Transverse colon (tissue), 4 donors: ENCODE results near the gene PPP1R9A. TPM values are rescaled to one million over a fixed set of nuclear protein-coding genes. Genes with fewer than 3 reads are reported as not detected.

Source experiments
- DNase-seq: peaks from one replicate; pipeline ENCODE4 v3.0.0-alpha.2; 2019
- H3K27ac ChIP-seq, 4 donors: fragments of 200-600 bp; sonication (generic); 2 replicates each; pipeline ENCODE4 v1.5.1; 2016 to 2018; ENCODE audit warnings: inconsistent platforms in 4 of 4
- H3K27me3 ChIP-seq: fragments of 200-600 bp; sonication (generic); 2 replicates; pipeline ENCODE4 v1.5.1; 2017; ENCODE audit warnings: inconsistent platforms
- H3K36me3 ChIP-seq, 4 donors: fragments of 200-600 bp; sonication (generic); 2 replicates each; pipeline ENCODE4 v1.5.1; 2017 to 2019; ENCODE audit warnings: inconsistent platforms in 4 of 4
- H3K4me1 ChIP-seq, 4 donors: fragments of 200-600 bp; sonication (generic); 2 replicates each; pipeline ENCODE4 v1.5.1; 2017 to 2020; ENCODE audit warnings: inconsistent platforms in 4 of 4
- H3K4me3 ChIP-seq, 4 donors: fragments of 200-600 bp; sonication (generic); 1 replicate in 1 of 4; 2 replicates in 3 of 4; pipeline versions ENCODE4 v1.5.1 to v1.6.1; 2017 to 2019; ENCODE audit warnings: inconsistent platforms in 4 of 4
- H3K9me3 ChIP-seq, 2 donors: fragments of 200-600 bp; sonication (generic); 2 replicates each; pipeline ENCODE4 v1.5.1; 2017 to 2019; ENCODE audit warnings: inconsistent platforms in 2 of 2
- EP300 ChIP-seq: sonication (generic); formaldehyde crosslinking; IDR thresholded peaks from one replicate; pipeline ENCODE4 v1.6.1; 2017; ENCODE audit warnings: antibody characterized with exemption, low read depth
- POLR2A ChIP-seq: fragments of 450-650 bp; IDR thresholded peaks from one replicate; pipeline ENCODE4 v1.6.1; 2016; ENCODE audit warnings: antibody characterized with exemption, mild to moderate bottlenecking, moderate library complexity
- POLR2AphosphoS5 ChIP-seq, 3 donors: sonication (generic); formaldehyde crosslinking; IDR thresholded peaks; one replicate each; pipeline ENCODE4 v1.6.1; 2016; ENCODE audit warnings: antibody characterized with exemption in 3 of 3
- WGBS, 2 donors: methylation state at CpG; one replicate each; pipeline ENCODE4 v1.1.5; 2018; ENCODE audit warnings: low coverage in 1 of 2; 5-methylcytosine and 5-hydroxymethylcytosine counted together
- in situ Hi-C, 4 donors: fragments of 200-750 bp; cut with MboI; loops; one replicate each; pipeline versions ENCODE4 v1.15.0 to v1.15.1; 2017; ENCODE audit warnings: low sequenced_read_pairs in 3 of 4, low pct_ligation_motif_present in 1 of 4, low pct_unique_long_range_greater_than_20kb in 1 of 4
- intact Hi-C: fragments of 100-400 bp; cut with DNase I; formaldehyde crosslinking; loops from one replicate; pipeline ENCODE4 v1.15.1; 2023; ENCODE audit warnings: low total_unique reads
- total RNA-seq, 4 donors: library from RNA; depleted of rRNA; stranded (reverse); fragments of >200 nt; gene quantifications; one replicate each; pipeline ENCODE4 v1.1.0, GENCODE V29; 2016
- TF ChIP-seq, protein P1 (sequence below), 5 experiments: fragments of 200-600 bp in 3 of 5; fragments of 450-650 bp in 2 of 5; sonication (generic) in 3 of 5; IDR thresholded peaks; 1 replicate in 2 of 5; 2 replicates in 3 of 5; pipeline ENCODE4 v1.5.1; 2016 to 2017; ENCODE audit warnings: antibody characterized with exemption in 5 of 5, inconsistent platforms in 3 of 5, mild to moderate bottlenecking in 2 of 5, moderate library complexity in 1 of 5

PPP1R9A gene
- total RNA-seq, 4 donors from 2014 or later, result 13.1 to 30.0 (median 23.2) TPM

DNA sequence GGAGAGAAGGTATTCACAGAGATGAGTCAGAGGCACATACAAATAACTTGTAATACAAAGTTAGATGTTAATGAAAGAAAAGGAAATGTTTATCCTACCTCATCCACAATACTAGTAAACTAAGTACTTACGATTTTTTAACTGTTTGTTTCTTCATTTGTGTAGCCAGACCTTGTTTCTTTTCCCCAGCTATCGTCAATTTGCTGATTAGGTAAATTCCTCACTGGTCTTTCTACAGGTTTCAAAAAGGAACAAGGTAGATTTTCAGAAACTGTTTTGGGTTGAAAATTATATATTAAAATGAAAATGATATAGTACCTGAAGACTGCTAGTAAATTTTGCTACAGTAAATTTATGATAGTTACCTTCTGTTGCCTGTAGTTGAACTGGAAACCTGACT, 360.4 kb downstream of the PPP1R9A start:
- DNase-seq, result no peak
- in situ Hi-C loops, result no loop called here
- Histone ChIP-seq H3K27ac (no peak overlapping the region), H3K4me1 (no peaks in the 10 kb centered on the region), H3K27me3 (no peaks in the 10 kb centered on the region), H3K9me3 (no peaks in the 10 kb centered on the region), H3K36me3 (no peaks in the 10 kb centered on the region), H3K4me3 (no peak overlapping the region)
- 76 to 88% methylated on average over 2 of the region's 2 CpGs for WGBS, 2 donors
- intact Hi-C loops, result no loop called here
- TF ChIP-seq, protein P1, sequence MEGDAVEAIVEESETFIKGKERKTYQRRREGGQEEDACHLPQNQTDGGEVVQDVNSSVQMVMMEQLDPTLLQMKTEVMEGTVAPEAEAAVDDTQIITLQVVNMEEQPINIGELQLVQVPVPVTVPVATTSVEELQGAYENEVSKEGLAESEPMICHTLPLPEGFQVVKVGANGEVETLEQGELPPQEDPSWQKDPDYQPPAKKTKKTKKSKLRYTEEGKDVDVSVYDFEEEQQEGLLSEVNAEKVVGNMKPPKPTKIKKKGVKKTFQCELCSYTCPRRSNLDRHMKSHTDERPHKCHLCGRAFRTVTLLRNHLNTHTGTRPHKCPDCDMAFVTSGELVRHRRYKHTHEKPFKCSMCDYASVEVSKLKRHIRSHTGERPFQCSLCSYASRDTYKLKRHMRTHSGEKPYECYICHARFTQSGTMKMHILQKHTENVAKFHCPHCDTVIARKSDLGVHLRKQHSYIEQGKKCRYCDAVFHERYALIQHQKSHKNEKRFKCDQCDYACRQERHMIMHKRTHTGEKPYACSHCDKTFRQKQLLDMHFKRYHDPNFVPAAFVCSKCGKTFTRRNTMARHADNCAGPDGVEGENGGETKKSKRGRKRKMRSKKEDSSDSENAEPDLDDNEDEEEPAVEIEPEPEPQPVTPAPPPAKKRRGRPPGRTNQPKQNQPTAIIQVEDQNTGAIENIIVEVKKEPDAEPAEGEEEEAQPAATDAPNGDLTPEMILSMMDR (IDR thresholded peaks at IDR 0.05), result no peak
- no peak for TF ChIP-seq POLR2A
- no peak for TF ChIP-seq POLR2AphosphoS5 (IDR thresholded peaks at IDR 0.05)
- no peak for TF ChIP-seq EP300

DNA sequence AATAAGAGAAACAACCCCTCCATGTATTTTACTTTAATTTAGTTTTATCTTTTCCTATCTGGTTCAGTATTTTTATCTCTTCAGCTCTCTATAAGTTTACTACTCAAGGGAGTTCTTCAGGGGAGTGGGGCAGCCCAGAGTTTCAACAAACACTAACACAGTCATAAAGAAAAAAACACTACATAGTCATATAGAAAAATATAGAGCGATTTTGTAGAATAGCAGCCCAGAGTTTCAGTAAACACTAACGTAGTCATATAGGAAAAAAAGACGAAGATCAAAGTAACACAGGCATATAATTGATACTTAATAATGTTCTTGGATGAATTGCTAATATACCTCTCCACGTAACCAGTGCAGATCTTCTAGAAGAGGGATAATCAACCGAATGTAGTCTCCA, 362.2 kb downstream of the PPP1R9A start:
- H3K4me3 ChIP-seq, result no peak overlapping the region
- intact Hi-C loops, result no loop called here
- no peak for DNase-seq
- no peaks in the 10 kb centered on the region for H3K27me3 ChIP-seq
- H3K9me3 ChIP-seq, result no peaks in the 10 kb centered on the region
- no peaks in the 10 kb centered on the region for H3K4me1 ChIP-seq
- TF ChIP-seq, protein P1 (IDR thresholded peaks at IDR 0.05), result no peak
- TF ChIP-seq POLR2AphosphoS5 (IDR thresholded peaks at IDR 0.05) (no peak), POLR2A (no peak), EP300 (no peak)
- in situ Hi-C loops, result no loop called here
- H3K27ac ChIP-seq, result no peak overlapping the region
- 76 to 86% methylated on average over 5 of the region's 5 CpGs for WGBS, 2 donors
- no peaks in the 10 kb centered on the region for H3K36me3 ChIP-seq

DNA sequence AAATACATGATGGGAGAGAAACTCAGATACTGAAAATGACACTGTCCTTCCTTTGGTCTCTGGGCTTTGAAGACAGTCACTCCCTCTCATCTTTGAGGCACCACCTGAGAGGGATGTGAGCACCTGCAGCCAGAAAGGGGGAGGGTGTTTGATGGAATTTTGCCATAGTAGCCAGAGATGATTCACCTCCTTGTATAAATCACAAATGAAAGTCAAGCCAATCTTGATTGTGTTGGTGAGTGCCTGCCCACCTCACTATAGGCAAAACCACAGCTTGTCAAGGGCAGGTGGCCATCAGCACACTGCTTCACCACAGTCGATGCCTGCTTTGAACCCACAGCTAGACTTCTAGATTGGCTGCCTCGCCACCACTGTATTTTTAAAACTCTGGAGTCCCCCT, 368.7 kb downstream of the PPP1R9A start:
- 65% methylated on average over 2 of the region's 2 CpGs; no CpG with 5 or more reads in 1 of the 2 donors for whole genome bisulfite sequencing, 2 donors
- H3K27me3 ChIP-seq, result no peaks in the 10 kb centered on the region
- DNase-seq, result no peak
- H3K9me3 ChIP-seq, result no peaks in the 10 kb centered on the region
- TF ChIP-seq POLR2AphosphoS5 (IDR thresholded peaks at IDR 0.05), result no peak
- TF ChIP-seq, protein P1 (IDR thresholded peaks at IDR 0.05), result no peak
- no peak for TF ChIP-seq POLR2A
- TF ChIP-seq EP300, result no peak
- no peak overlapping the region for H3K4me3 ChIP-seq
- in situ Hi-C loops (no loop called here), intact Hi-C loops (no loop called here)
- no peaks in the 10 kb centered on the region for H3K36me3 ChIP-seq
- H3K27ac ChIP-seq, result no peak overlapping the region
- no peaks in the 10 kb centered on the region for H3K4me1 ChIP-seq

DNA sequence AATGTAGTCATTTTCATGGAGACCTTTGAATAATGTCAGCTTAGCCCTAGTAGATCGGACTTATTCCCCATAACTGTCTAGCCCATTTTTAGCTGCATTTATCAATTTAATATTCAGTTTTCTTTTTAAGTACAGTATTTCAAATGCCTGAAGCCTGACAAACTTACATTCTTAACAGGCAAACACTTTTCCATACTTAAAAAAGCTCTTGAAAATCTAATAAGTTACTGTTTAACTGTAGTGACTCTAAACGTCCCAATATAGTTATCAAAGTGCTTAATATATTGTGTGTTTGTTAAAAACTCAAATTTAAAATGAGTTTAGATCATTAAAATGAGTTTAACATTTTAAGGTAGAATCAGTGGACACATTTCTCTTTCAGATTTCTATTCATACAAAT, 372.0 kb downstream of the PPP1R9A start:
- Histone ChIP-seq H3K4me1 (no peaks in the 10 kb centered on the region), H3K9me3 (no peaks in the 10 kb centered on the region), H3K27me3 (no peaks in the 10 kb centered on the region), H3K4me3 (no peak overlapping the region), H3K27ac (no peak overlapping the region), H3K36me3 (no peaks in the 10 kb centered on the region)
- in situ Hi-C loops (no loop called here), intact Hi-C loops (no loop called here)
- 51 to 60% methylated on average over 2 of the region's 2 CpGs for WGBS, 2 donors
- DNase-seq, result no peak
- TF ChIP-seq POLR2A (no peak), POLR2AphosphoS5 (IDR thresholded peaks at IDR 0.05) (no peak), EP300 (no peak)
- TF ChIP-seq, protein P1 (IDR thresholded peaks at IDR 0.05), result no peak
